HG03439 (cell line): ENCODE data around the gene STX16.

Experiments
- ATAC-seq: cut with Tn5 transposase; IDR thresholded peaks from one replicate; pipeline ENCODE4 v1.9.1; 2021; ENCODE audit warnings: mild to moderate bottlenecking, moderate library complexity; ENCODE audit not compliant: unreplicated experiment

STX16 gene

GRCh38 chr20:58673119-58673518, 22.0 kb downstream of the STX16 start:
- ATAC-seq: no peak

- no peak for ATAC-seq
Observed at GRCh38 chr20:58675146-58675584, 24.1 kb downstream of the STX16 start.

- no peak for ATAC-seq
Observed at GRCh38 chr20:58675641-58676040, 24.6 kb downstream of the STX16 start.

GRCh38 chr20:58676161-58676560, 25.1 kb downstream of the STX16 start:
- ATAC-seq: no peak

GRCh38 chr20:58677079-58677604, 26.1 kb downstream of the STX16 start:
- no peak for ATAC-seq

GRCh38 chr20:58677808-58678207, 26.7 kb downstream of the STX16 start:
- no peak for ATAC-seq

GRCh38 chr20:58678806-58679205, 27.7 kb downstream of the STX16 start:
- ATAC-seq: no peak

GRCh38 chr20:58682656-58683531, 31.8 kb downstream of the STX16 start:
- ATAC-seq: no peak

- no peak for ATAC-seq
Observed at GRCh38 chr20:58684291-58684690, 33.2 kb downstream of the STX16 start.

- ATAC-seq: no peak
Observed at GRCh38 chr20:58685988-58686387, 34.9 kb downstream of the STX16 start.

- ATAC-seq: no peak
Observed at GRCh38 chr20:58688414-58688813, 37.3 kb downstream of the STX16 start.

GRCh38 chr20:58688840-58689239, 37.8 kb downstream of the STX16 start:
- ATAC-seq: no peak

- ATAC-seq: no peak
Observed at GRCh38 chr20:58690396-58691135, 39.5 kb downstream of the STX16 start.

GRCh38 chr20:58691773-58692578, 40.9 kb downstream of the STX16 start:
- ATAC-seq: no peak

- peak; percentile 85 for ATAC-seq
Observed at GRCh38 chr20:58692579-58693225, 41.6 kb downstream of the STX16 start, which contains the start of gene NPEPL1. TSS of gene NPEPL1 (plus strand) at chr20:58692800. CDS start at chr20:58692901, 101 bp downstream.

- peak; percentile 9 for ATAC-seq
Observed at GRCh38 chr20:58693226-58694006, 42.3 kb downstream of the STX16 start.

GRCh38 chr20:58694241-58695083, 43.4 kb downstream of the STX16 start:
- ATAC-seq: no peak

- ATAC-seq: no peak
Observed at GRCh38 chr20:58695084-58695722, 44.1 kb downstream of the STX16 start.
